IMR-90 (cell line): ENCODE measurements around the gene COX19. TPM values are rescaled to one million over a fixed set of nuclear protein-coding genes. Genes with fewer than 3 reads are reported as not detected.

ENCODE experiments used
- ATAC-seq: fragments of 200-7000 bp; cut with Tn5 transposase; 2 replicates; pipeline ENCODE4 v1.9.1; 2020; ENCODE audit warnings: low read depth, mild to moderate bottlenecking, moderate library complexity
- BruUV-seq: library from RNA; stranded (reverse); fragments of 400-500 nt; replicated peaks from 2 replicates; lab custom pipeline; 2021; lab: Mats Ljungman, UMichigan
- CTCF ChIA-PET: fragments of 300-600 bp; formaldehyde crosslinking; extraction: SDS; loops from one replicate; lab custom pipeline; 2021; ENCODE audit warnings: antibody characterized with exemption; lab: Yijun Ruan, JAX
- POLR2A ChIA-PET: fragments of 300-600 bp; sonication (Branson Sonifier 250); formaldehyde crosslinking; loops from one replicate; lab custom pipeline; 2022; ENCODE audit warnings: antibody characterized with exemption; ENCODE audit not compliant: unreplicated experiment; lab: Charles Lee
- DNase-seq: peaks from one replicate; pipeline ENCODE4 v3.0.0; 2013
- H2AFZ ChIP-seq: replicated peaks from 2 replicates; pipeline ENCODE3; 2013; ENCODE audit warnings: low read length, mild to moderate bottlenecking; ENCODE audit not compliant: poor library complexity
- H2AK5ac ChIP-seq: 2 replicates; pipeline ENCODE4 v1.6.1; 2013; ENCODE audit warnings: low read depth, low read length, inconsistent platforms
- H2AK9ac ChIP-seq: replicated peaks from 2 replicates; pipeline ENCODE3; 2013; ENCODE audit warnings: mild to moderate bottlenecking, low read depth, low read length, moderate library complexity; ENCODE audit not compliant: poor library complexity
- H2BK120ac ChIP-seq: 2 replicates; pipeline ENCODE4 v1.6.1; 2013; ENCODE audit warnings: low read depth, low read length, inconsistent platforms
- H2BK15ac ChIP-seq: 3 replicates; pipeline ENCODE4 v1.6.1; 2013; ENCODE audit warnings: low read depth, low read length, inconsistent platforms
- H2BK20ac ChIP-seq: 2 replicates; pipeline ENCODE4 v1.6.1; 2013; ENCODE audit warnings: low read depth, mild to moderate bottlenecking, inconsistent platforms, low read length, moderate library complexity
- H2BK5ac ChIP-seq: 2 replicates; pipeline ENCODE4 v1.6.1; 2013; ENCODE audit warnings: mild to moderate bottlenecking, low read depth, low read length, inconsistent platforms; ENCODE audit not compliant: poor library complexity, severe bottlenecking
- H3K14ac ChIP-seq: replicated peaks from 2 replicates; pipeline ENCODE4 v1.6.1; 2013; ENCODE audit warnings: low read depth, low read length, inconsistent platforms
- H3K18ac ChIP-seq: 2 replicates; pipeline ENCODE4 v1.6.1; 2013; ENCODE audit warnings: low read depth, low read length, control low read depth
- H3K23ac ChIP-seq: 2 replicates; pipeline ENCODE4 v1.6.1; 2013; ENCODE audit warnings: low read depth, low read length, inconsistent platforms
- H3K27ac ChIP-seq: 2 replicates; pipeline ENCODE4 v1.5.1; 2013; ENCODE audit warnings: mild to moderate bottlenecking, control low read depth, low read length; ENCODE audit not compliant: insufficient read depth
- H3K27me3 ChIP-seq: 2 replicates; pipeline ENCODE4 v1.6.1; 2013; ENCODE audit warnings: low read length; ENCODE audit not compliant: control insufficient read depth, insufficient read depth
- H3K36me3 ChIP-seq: 2 replicates; pipeline ENCODE4 v1.6.1; 2013; ENCODE audit warnings: low read length, mixed read lengths; ENCODE audit not compliant: control insufficient read depth, insufficient read depth
- H3K4ac ChIP-seq: 2 replicates; pipeline ENCODE4 v1.6.1; 2013; ENCODE audit warnings: low read depth, low read length, inconsistent platforms
- H3K4me1 ChIP-seq: 2 replicates; pipeline ENCODE4 v1.6.1; 2013; ENCODE audit warnings: low read length, mixed read lengths; ENCODE audit not compliant: control insufficient read depth, insufficient read depth
- H3K4me2 ChIP-seq: 2 replicates; pipeline ENCODE4 v1.6.1; 2013; ENCODE audit warnings: low read depth, mild to moderate bottlenecking, control low read depth, low read length, moderate library complexity
- H3K4me3 ChIP-seq: 2 replicates; pipeline ENCODE4 v1.5.1; 2013; ENCODE audit warnings: low read depth, mild to moderate bottlenecking, control low read depth, low read length, moderate library complexity; ENCODE audit not compliant: insufficient read depth
- H3K56ac ChIP-seq: 2 replicates; pipeline ENCODE4 v1.6.1; 2013; ENCODE audit warnings: low read length, inconsistent platforms; ENCODE audit not compliant: insufficient read depth; ENCODE audit errors: extremely low read depth
- H3K79me1 ChIP-seq, 2 experiments: 2 replicates each; pipeline ENCODE4 v1.6.1; 2013; ENCODE audit warnings: low read length in 2 of 2, inconsistent platforms in 1 of 2, low read depth in 1 of 2
- H3K9ac ChIP-seq: 2 replicates; pipeline ENCODE4 v1.6.1; 2013; ENCODE audit warnings: low read depth, low read length, control low read depth
- H3K9me1 ChIP-seq: 2 replicates; pipeline ENCODE4 v1.6.1; 2013; ENCODE audit warnings: low read length, inconsistent platforms; ENCODE audit not compliant: insufficient read depth
- H3K9me3 ChIP-seq: 2 replicates; pipeline ENCODE4 v1.6.1; 2013; ENCODE audit warnings: low read length; ENCODE audit not compliant: control insufficient read depth, insufficient read depth
- H4K20me1 ChIP-seq: 2 replicates; pipeline ENCODE4 v1.6.1; 2013; ENCODE audit warnings: low read length, inconsistent platforms; ENCODE audit not compliant: insufficient read depth
- H4K5ac ChIP-seq: 2 replicates; pipeline ENCODE4 v1.6.1; 2013; ENCODE audit warnings: mild to moderate bottlenecking, low read depth, low read length, control low read depth
- H4K8ac ChIP-seq, 2 experiments: 2 replicates each; pipeline ENCODE4 v1.6.1; 2013; ENCODE audit warnings: low read depth in 2 of 2, low read length in 2 of 2, control low read depth in 1 of 2, inconsistent platforms in 1 of 2
- H4K91ac ChIP-seq: 2 replicates; pipeline ENCODE4 v1.6.1; 2013; ENCODE audit warnings: low read depth, low read length, inconsistent platforms; ENCODE audit not compliant: insufficient read depth
- CHD1 ChIP-seq: IDR thresholded peaks from 2 replicates; pipeline ENCODE4 v1.6.1; 2012; ENCODE audit warnings: low read depth, low read length, improper control_type of control experiment
- POLR2A ChIP-seq: IDR thresholded peaks from 2 replicates; pipeline ENCODE4 v1.6.1; 2012; ENCODE audit warnings: mild to moderate bottlenecking, low read depth, low read length
- RAD21 ChIP-seq: IDR thresholded peaks from 2 replicates; pipeline ENCODE4 v1.6.1; 2012; ENCODE audit warnings: low read length, improper control_type of control experiment
- RCOR1 ChIP-seq: IDR thresholded peaks from 2 replicates; pipeline ENCODE4 v1.6.1; 2012; ENCODE audit warnings: mild to moderate bottlenecking, low read length, improper control_type of control experiment; ENCODE audit not compliant: insufficient replicate concordance
- USF2 ChIP-seq: fragments of 150-350 bp; IDR thresholded peaks from 2 replicates; pipeline ENCODE4 v1.6.1; 2017; ENCODE audit warnings: mild to moderate bottlenecking, antibody characterized with exemption, low read length, low read depth
- WGBS, 2 experiments: methylation state at CpG; one replicate each; pipeline versions ENCODE4 v1.1.5 to v1.1.7; 2013; ENCODE audit warnings: missing lambda C conversion rate in 2 of 2; ENCODE audit not compliant: insufficient read length in 1 of 2; ENCODE audit errors: extremely low coverage in 2 of 2; 5-methylcytosine and 5-hydroxymethylcytosine counted together
- dilution Hi-C: fragments of 300-500 bp; cut with HindIII; formaldehyde crosslinking; loops from one replicate; pipeline ENCODE4 v1.14.3; 2018; ENCODE audit warnings: low sequenced_read_pairs; ENCODE audit not compliant: unreplicated experiment
- in situ Hi-C: fragments of 300-500 bp; cut with MboI; formaldehyde crosslinking; loops from 3 replicates; pipeline ENCODE4 v1.14.3; 2019; ENCODE audit warnings: low sequenced_read_pairs, inconsistent platforms, mixed read lengths
- intact Hi-C: fragments of 100-400 bp; cut with micrococcal nuclease; formaldehyde crosslinking; loops from 2 replicates; pipeline ENCODE4 v1.10.0; 2022
- polyA plus RNA-seq, 3 experiments: library from polyadenylated mRNA; depleted of rRNA; stranded (reverse); fragments of >200 nt; gene quantifications; 2 replicates each; pipeline ENCODE4 v1.2.3, GENCODE V29; 2012; ENCODE audit warnings: low replicate concordance in 1 of 3
- total RNA-seq: library from RNA; depleted of rRNA; stranded (reverse); fragments of >200 nt; gene quantifications from 2 replicates; pipeline ENCODE4 v1.2.3, GENCODE V29; 2012

COX19 gene
- total and polyA plus RNA-seq, 2 of the 4 experiments (the other 2 are of a cell fraction) = 3.9 to 7.3 TPM

- Histone ChIP-seq H3K18ac (no peak overlapping the region), H3K23ac (no peak overlapping the region), H3K79me1 (peaks cover 0 to 15% of the 10 kb centered on the region in 2 experiments; a peak in 3 of 4 replicates), H2AK5ac (no peak overlapping the region), H3K4me3 (no peak overlapping the region), H3K4me1 (peaks cover 4% of the 10 kb centered on the region; the same call in 1 of the 2 replicates), H3K4ac (no peak overlapping the region), H3K9me1 (no peaks in the 10 kb centered on the region; the same call in 1 of the 2 replicates), H2AK9ac (no peak overlapping the region), H4K20me1 (peaks cover 17% of the 10 kb centered on the region), H4K91ac (no peak overlapping the region), H3K56ac (no peak overlapping the region), H3K27me3 (no peaks in the 10 kb centered on the region; the same call in 1 of the 2 replicates), H2BK5ac (no peak overlapping the region), H3K36me3 (no peaks in the 10 kb centered on the region), H3K27ac (no peak overlapping the region), H3K14ac (no peak overlapping the region), H3K9ac (no peak overlapping the region), H2AFZ (no peak overlapping the region), H3K9me3 (no peaks in the 10 kb centered on the region), H2BK20ac (no peak overlapping the region), H2BK120ac (no peak overlapping the region), H2BK15ac (no peak overlapping the region), H4K5ac (no peak overlapping the region), H4K8ac (no peak overlapping the region), H3K4me2 (no peak overlapping the region)
- dilution Hi-C loops = no loop called here
- POLR2A ChIA-PET = no interaction called here
- no peak for TF ChIP-seq RAD21
- TF ChIP-seq POLR2A = no peak
- no peak for TF ChIP-seq RCOR1
- TF ChIP-seq USF2 = no peak
- TF ChIP-seq CHD1 = no peak
- in situ Hi-C loops = no loop called here
- CTCF ChIA-PET = interaction anchor here (1.3 kb wide), 1 partner anchor 14 kb away, joined by 5 read pairs; no protein-coding TSS in a partner anchor
- ATAC-seq (no peak), DNase-seq (no peak)
- intact Hi-C loops = no loop called here
- WGBS, 2 experiments = 77% methylated on average over 16 of the region's 24 CpGs; no CpG with 5 or more reads in 1 of the 2 experiments
- BruUV-seq = no TSS peak
Measured at GRCh38 chr7:978416-979091, 3.2 kb upstream of the COX19 start.
